Neural cell (in vitro differentiated cells): ENCODE data around the gene ECI2. TPM values are rescaled to one million over a fixed set of nuclear protein-coding genes. Genes with fewer than 3 reads are reported as not detected.

Source experiments
- H2AFZ ChIP-seq: fragments of 200-600, 300-800 bp; sonication (generic), shearing (Covaris generic); 2 replicates; pipeline ENCODE4 v1.6.0; 2014; ENCODE audit warnings: low read depth, mild to moderate bottlenecking, antibody characterized with exemption, low read length, moderate library complexity
- H3F3A ChIP-seq: fragments of 200-600 bp; shearing (Covaris generic); 2 replicates; pipeline ENCODE4 v1.6.1; 2016; ENCODE audit warnings: mild to moderate bottlenecking, moderate library complexity, mixed read lengths, antibody characterized with exemption, low read length; ENCODE audit not compliant: insufficient read depth, poor library complexity, severe bottlenecking
- H3K27ac ChIP-seq: fragments of 200-600, 300-800 bp; sonication (generic), shearing (Covaris generic); 2 replicates; pipeline ENCODE4 v1.5.1; 2014; ENCODE audit warnings: mild to moderate bottlenecking, low read length, moderate library complexity
- H3K27me3 ChIP-seq: fragments of 300-800, 200-600 bp; sonication (generic), shearing (Covaris generic); 2 replicates; pipeline ENCODE4 v1.6.0; 2014; ENCODE audit warnings: mild to moderate bottlenecking, low read depth, low read length, moderate library complexity; ENCODE audit not compliant: insufficient read depth
- H3K36me3 ChIP-seq: fragments of 300-800, 200-600 bp; sonication (generic), shearing (Covaris generic); 2 replicates; pipeline ENCODE4 v1.5.1; 2014; ENCODE audit warnings: mild to moderate bottlenecking, antibody characterized with exemption, low read length, moderate library complexity; ENCODE audit not compliant: insufficient read depth
- H3K4me2 ChIP-seq: fragments of 300-800, 200-600 bp; sonication (generic), shearing (Covaris generic); 2 replicates; pipeline ENCODE4 v1.6.0; 2014; ENCODE audit warnings: mild to moderate bottlenecking, low read length
- H3K4me3 ChIP-seq: fragments of 300-800, 200-600 bp; sonication (generic), shearing (Covaris generic); 2 replicates; pipeline ENCODE4 v1.5.1; 2014; ENCODE audit warnings: mild to moderate bottlenecking, low read length, moderate library complexity
- H3K79me2 ChIP-seq: fragments of 200-600 bp; shearing (Covaris generic); replicated peaks from 2 replicates; pipeline ENCODE4 v1.6.0; 2014; ENCODE audit warnings: mild to moderate bottlenecking, low read length, moderate library complexity; ENCODE audit not compliant: insufficient read depth
- H3K9ac ChIP-seq: fragments of 300-800, 200-600 bp; sonication (generic), shearing (Covaris generic); 2 replicates; pipeline ENCODE4 v1.6.1; 2016; ENCODE audit warnings: mild to moderate bottlenecking, low read length, mixed read lengths
- H3K9me2 ChIP-seq: fragments of 200-600 bp; shearing (Covaris generic); 2 replicates; pipeline ENCODE4 v1.6.1; 2016; ENCODE audit warnings: mild to moderate bottlenecking, low read length, mixed read lengths; ENCODE audit not compliant: insufficient read depth
- H3K9me3 ChIP-seq: fragments of 200-600, 300-800 bp; sonication (generic), shearing (Covaris generic); 2 replicates; pipeline ENCODE4 v1.6.1; 2016; ENCODE audit warnings: mild to moderate bottlenecking, mixed run types, low read length, moderate library complexity, mixed read lengths
- H4K20me1 ChIP-seq: fragments of 200-600 bp; shearing (Covaris generic); 2 replicates; pipeline ENCODE4 v1.6.1; 2016; ENCODE audit warnings: mild to moderate bottlenecking, mixed run types; ENCODE audit not compliant: insufficient read depth
- EP300 ChIP-seq: fragments of 450-650 bp; conservative IDR thresholded peaks from 2 replicates; pipeline ENCODE4 v1.6.1; 2014; ENCODE audit warnings: antibody characterized with exemption, mild to moderate bottlenecking, moderate library complexity; ENCODE audit not compliant: poor library complexity, severe bottlenecking
- EZH2 ChIP-seq: fragments of 200-600, 300-800 bp; shearing (Covaris generic), sonication (generic); IDR thresholded peaks from 2 replicates; pipeline ENCODE4 v1.6.1; 2014; ENCODE audit warnings: antibody characterized with exemption, low read length, borderline replicate concordance, mild to moderate bottlenecking; ENCODE audit not compliant: insufficient read depth, poor library complexity, severe bottlenecking
- MXI1 ChIP-seq: fragments of 450-650 bp; conservative IDR thresholded peaks from 2 replicates; pipeline ENCODE4 v1.6.1; 2014; ENCODE audit warnings: antibody characterized with exemption, mild to moderate bottlenecking; ENCODE audit not compliant: poor library complexity, severe bottlenecking
- POLR2AphosphoS5 ChIP-seq: IDR thresholded peaks from 2 replicates; pipeline ENCODE4 v1.6.1; 2012
- RAD21 ChIP-seq: fragments of 450-650 bp; conservative IDR thresholded peaks from 2 replicates; pipeline ENCODE4 v1.6.1; 2014; ENCODE audit warnings: antibody characterized with exemption, mild to moderate bottlenecking, moderate library complexity
- SMC3 ChIP-seq: fragments of 450-650 bp; conservative IDR thresholded peaks from 2 replicates; pipeline ENCODE4 v1.6.1; 2014; ENCODE audit warnings: antibody characterized with exemption, mild to moderate bottlenecking, moderate library complexity; ENCODE audit not compliant: poor library complexity
- TAF1 ChIP-seq: IDR thresholded peaks from 2 replicates; pipeline ENCODE4 v1.6.1; 2012; ENCODE audit warnings: low read depth
- polyA plus RNA-seq: library from polyadenylated mRNA; depleted of rRNA; stranded (reverse); fragments of >200 nt; gene quantifications from 2 replicates; pipeline ENCODE4 v1.2.3, GENCODE V29; 2014
- TF ChIP-seq, protein P1 (sequence below): IDR thresholded peaks from 2 replicates; pipeline ENCODE4 v1.6.1; 2012; ENCODE audit warnings: borderline replicate concordance
- TF ChIP-seq, protein P2 (sequence below): fragments of 450-650 bp; IDR thresholded peaks from 2 replicates; pipeline ENCODE4 v1.5.1; 2014; ENCODE audit warnings: antibody characterized with exemption, mild to moderate bottlenecking, moderate library complexity; ENCODE audit not compliant: poor library complexity, severe bottlenecking

ECI2 gene
- polyA plus RNA-seq, 1 donor from 2014 or later, result 27.5 TPM

DNA sequence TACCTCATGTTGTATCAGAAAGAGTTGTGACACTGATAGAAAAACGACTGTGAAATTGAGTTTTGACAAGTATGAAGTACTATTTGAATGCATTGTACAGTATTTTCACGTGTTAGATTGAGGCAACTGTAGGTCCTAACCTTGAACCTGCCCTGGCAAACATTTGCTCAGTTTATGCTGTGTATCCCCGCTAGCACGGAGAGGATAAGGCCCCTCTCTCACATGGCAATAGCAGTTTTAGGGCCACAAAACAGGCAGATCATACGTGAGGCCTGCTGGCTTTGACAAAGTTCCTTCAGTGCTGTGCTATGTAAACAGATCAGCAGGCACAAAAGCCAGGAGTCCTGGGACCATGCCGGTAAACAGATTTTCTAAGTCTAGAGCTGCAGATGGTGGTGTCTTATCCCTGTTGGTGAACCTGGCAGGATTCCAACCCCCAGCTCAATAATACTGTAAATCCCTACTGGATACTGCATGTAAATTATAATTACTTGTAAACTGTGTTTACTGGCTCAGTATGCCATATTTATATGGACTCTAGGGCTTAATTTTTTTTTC, 32.6 kb downstream of the ECI2 start:
- no peaks in the 10 kb centered on the region for H3K27me3 ChIP-seq
- H4K20me1 ChIP-seq, result no peaks in the 10 kb centered on the region
- H3K9ac ChIP-seq, result no peak overlapping the region
- H3K4me3 ChIP-seq, result no peak overlapping the region
- H3K9me3 ChIP-seq, result no peaks in the 10 kb centered on the region
- no peaks in the 10 kb centered on the region for H3K79me2 ChIP-seq
- H3K9me2 ChIP-seq, result no peaks in the 10 kb centered on the region
- H3K36me3 ChIP-seq, result no peaks in the 10 kb centered on the region
- H3F3A ChIP-seq, result no peaks in the 10 kb centered on the region
- H3K4me2 ChIP-seq, result no peak overlapping the region
- TF ChIP-seq, protein P1, sequence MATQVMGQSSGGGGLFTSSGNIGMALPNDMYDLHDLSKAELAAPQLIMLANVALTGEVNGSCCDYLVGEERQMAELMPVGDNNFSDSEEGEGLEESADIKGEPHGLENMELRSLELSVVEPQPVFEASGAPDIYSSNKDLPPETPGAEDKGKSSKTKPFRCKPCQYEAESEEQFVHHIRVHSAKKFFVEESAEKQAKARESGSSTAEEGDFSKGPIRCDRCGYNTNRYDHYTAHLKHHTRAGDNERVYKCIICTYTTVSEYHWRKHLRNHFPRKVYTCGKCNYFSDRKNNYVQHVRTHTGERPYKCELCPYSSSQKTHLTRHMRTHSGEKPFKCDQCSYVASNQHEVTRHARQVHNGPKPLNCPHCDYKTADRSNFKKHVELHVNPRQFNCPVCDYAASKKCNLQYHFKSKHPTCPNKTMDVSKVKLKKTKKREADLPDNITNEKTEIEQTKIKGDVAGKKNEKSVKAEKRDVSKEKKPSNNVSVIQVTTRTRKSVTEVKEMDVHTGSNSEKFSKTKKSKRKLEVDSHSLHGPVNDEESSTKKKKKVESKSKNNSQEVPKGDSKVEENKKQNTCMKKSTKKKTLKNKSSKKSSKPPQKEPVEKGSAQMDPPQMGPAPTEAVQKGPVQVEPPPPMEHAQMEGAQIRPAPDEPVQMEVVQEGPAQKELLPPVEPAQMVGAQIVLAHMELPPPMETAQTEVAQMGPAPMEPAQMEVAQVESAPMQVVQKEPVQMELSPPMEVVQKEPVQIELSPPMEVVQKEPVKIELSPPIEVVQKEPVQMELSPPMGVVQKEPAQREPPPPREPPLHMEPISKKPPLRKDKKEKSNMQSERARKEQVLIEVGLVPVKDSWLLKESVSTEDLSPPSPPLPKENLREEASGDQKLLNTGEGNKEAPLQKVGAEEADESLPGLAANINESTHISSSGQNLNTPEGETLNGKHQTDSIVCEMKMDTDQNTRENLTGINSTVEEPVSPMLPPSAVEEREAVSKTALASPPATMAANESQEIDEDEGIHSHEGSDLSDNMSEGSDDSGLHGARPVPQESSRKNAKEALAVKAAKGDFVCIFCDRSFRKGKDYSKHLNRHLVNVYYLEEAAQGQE, result no peak
- TF ChIP-seq MXI1 (no peak), SMC3 (no peak), EZH2 (no peak), POLR2AphosphoS5 (no peak), TAF1 (no peak), RAD21 (no peak), EP300 (no peak)
- TF ChIP-seq, protein P2, sequence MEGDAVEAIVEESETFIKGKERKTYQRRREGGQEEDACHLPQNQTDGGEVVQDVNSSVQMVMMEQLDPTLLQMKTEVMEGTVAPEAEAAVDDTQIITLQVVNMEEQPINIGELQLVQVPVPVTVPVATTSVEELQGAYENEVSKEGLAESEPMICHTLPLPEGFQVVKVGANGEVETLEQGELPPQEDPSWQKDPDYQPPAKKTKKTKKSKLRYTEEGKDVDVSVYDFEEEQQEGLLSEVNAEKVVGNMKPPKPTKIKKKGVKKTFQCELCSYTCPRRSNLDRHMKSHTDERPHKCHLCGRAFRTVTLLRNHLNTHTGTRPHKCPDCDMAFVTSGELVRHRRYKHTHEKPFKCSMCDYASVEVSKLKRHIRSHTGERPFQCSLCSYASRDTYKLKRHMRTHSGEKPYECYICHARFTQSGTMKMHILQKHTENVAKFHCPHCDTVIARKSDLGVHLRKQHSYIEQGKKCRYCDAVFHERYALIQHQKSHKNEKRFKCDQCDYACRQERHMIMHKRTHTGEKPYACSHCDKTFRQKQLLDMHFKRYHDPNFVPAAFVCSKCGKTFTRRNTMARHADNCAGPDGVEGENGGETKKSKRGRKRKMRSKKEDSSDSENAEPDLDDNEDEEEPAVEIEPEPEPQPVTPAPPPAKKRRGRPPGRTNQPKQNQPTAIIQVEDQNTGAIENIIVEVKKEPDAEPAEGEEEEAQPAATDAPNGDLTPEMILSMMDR, result no peak
- H3K27ac ChIP-seq, result no peak overlapping the region
- H2AFZ ChIP-seq, result no peak overlapping the region

DNA sequence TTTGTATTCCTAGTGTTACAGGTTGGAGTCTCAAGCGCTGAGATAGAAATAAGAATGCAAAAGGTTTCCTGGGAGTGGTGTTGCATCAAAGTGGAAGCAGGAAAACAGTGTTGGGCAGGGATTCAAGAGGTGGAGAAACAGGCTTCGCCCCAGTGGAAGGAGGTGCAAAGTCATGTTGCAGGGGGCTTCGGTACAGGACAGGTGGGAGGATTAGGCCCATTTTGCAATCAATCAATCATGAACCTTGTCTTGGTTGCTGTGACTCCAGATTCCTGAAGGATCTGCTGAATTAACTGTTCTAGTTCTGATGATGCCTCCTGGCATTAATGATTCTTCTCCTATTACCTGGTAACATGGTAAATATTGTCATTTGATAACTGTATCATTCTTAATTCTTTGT, 34.1 kb downstream of the ECI2 start:
- Histone ChIP-seq H3K9me2 (no peaks in the 10 kb centered on the region), H4K20me1 (no peaks in the 10 kb centered on the region), H3F3A (no peaks in the 10 kb centered on the region), H3K9ac (no peak overlapping the region), H3K4me3 (no peak overlapping the region), H3K27me3 (no peaks in the 10 kb centered on the region), H3K27ac (no peak overlapping the region), H3K9me3 (no peaks in the 10 kb centered on the region), H3K4me2 (no peak overlapping the region), H2AFZ (no peak overlapping the region), H3K36me3 (no peaks in the 10 kb centered on the region), H3K79me2 (no peaks in the 10 kb centered on the region)
- no peak for TF ChIP-seq MXI1
- TF ChIP-seq SMC3, result no peak
- no peak for TF ChIP-seq POLR2AphosphoS5
- TF ChIP-seq EZH2, result no peak
- TF ChIP-seq, protein P1, result no peak
- no peak for TF ChIP-seq TAF1
- no peak for TF ChIP-seq RAD21
- TF ChIP-seq, protein P2, result no peak
- no peak for TF ChIP-seq EP300
